HG03469 (cell line): ENCODE measurements around the gene SLX9.
"Not testable (repeated sequence)": the region's sequence is repeated elsewhere in the genome, so short reads cannot be mapped to it uniquely, and the experiment has no call there.

Experiments
- ATAC-seq: cut with Tn5 transposase; IDR thresholded peaks from one replicate; pipeline ENCODE4 v1.9.1; 2021; ENCODE audit warnings: mild to moderate bottlenecking, moderate library complexity, moderate number of reproducible peaks; ENCODE audit not compliant: unreplicated experiment

The SLX9 gene

DNA sequence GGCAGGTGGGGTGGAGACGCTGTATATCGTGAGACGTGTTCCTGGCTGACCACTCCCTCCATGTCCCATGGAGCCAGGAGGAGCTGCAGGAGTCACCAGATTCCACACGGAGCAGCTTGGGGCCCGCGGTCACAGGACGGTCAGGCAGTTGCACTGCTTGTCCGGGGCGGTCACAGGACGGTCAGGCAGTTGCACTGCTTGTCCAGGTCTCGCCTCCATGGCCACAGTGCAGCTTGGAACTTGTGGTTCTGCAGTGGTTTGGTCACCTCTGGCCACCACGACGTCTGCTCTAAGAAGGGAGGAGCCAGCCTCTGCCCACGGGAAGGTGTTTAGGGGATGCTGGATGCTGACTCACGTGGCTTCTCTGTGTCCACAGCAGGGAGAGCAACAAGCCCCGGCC is 33.0 kb downstream of the SLX9 start:
- ATAC-seq: no peak

DNA sequence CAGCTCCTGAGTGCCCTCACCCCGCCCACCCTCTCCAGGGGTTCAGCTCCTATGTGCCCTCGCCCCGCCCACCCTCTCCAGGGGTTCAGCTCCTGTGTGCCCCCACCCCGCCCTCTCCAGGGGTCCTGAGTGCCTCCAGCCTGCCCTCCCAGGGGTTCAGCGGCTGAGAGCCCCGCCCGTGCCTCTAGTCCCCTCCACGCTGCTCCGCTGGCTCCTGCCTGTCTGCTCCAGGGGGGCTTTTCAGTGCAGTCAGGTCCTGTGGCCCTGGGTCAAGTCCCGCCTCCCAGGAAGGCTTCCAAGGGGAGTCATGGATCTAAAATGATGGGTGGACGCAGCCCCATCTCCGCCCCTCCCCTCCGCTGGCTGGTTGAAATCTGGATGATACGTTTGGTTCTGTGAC is 33.8 kb downstream of the SLX9 start:
- ATAC-seq: no peak

DNA sequence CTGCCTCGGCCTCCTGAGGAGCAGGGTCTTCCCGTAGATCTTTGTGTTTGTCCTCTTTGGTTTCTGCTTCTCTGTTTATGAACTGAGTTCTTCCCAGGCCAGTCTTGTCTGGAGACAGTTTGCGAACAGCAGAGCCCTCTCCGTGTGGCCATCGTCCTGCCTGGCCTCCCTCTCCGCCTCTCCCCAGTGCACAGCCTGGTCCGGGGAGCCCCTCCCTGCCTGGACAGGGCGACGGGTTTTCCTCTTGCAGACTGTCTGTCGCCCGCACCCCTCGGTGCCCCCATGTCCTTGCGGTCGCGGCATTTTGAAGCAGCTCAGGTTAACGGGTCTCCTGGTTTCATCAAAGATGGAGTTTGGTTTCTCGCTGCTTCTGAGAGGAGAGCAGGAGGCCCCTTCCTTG is 34.8 kb downstream of the SLX9 start:
- no peak for ATAC-seq

DNA sequence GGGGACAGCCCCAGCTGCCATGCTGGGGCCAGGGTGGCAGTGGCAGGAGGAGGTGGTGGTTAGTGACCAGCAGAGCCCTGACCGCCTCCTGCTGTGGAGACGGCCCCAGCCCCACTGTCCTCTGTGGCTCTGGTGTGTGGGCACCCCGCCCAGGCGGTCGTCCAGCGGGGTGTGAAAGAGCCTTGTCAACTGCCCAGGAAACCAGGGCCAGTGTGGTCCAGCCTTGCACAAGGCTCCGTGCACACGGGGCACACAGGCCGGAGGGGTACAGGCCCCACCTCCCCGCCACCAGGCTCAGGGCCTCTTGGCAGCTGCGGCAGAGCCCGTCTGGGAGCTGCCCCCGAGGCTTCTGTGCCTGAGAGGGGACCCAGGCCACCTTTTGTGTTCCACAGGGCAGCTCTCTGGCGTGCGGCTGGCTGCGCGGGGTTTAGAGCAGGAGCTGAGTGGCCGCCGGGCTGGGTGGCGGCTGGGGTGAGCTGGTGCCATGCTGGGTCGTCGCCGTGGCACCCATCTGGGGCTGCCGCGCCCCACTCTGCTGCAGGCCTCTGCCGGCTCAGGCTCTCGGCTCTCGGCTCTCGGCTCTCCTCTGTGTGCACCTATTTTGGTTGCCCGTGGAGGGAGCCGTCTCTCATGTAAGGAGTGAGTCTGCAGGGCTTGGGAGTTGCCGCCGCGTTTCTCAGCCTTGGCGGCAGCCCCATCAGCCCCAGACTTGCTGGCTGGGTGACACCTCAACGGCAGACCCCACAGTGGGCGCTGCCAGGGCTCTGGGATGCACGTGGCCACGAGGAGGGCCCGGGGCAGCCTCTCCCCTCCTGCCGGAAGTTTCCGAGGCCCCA is 36.1 kb downstream of the SLX9 start:
- ATAC-seq: no peak

DNA sequence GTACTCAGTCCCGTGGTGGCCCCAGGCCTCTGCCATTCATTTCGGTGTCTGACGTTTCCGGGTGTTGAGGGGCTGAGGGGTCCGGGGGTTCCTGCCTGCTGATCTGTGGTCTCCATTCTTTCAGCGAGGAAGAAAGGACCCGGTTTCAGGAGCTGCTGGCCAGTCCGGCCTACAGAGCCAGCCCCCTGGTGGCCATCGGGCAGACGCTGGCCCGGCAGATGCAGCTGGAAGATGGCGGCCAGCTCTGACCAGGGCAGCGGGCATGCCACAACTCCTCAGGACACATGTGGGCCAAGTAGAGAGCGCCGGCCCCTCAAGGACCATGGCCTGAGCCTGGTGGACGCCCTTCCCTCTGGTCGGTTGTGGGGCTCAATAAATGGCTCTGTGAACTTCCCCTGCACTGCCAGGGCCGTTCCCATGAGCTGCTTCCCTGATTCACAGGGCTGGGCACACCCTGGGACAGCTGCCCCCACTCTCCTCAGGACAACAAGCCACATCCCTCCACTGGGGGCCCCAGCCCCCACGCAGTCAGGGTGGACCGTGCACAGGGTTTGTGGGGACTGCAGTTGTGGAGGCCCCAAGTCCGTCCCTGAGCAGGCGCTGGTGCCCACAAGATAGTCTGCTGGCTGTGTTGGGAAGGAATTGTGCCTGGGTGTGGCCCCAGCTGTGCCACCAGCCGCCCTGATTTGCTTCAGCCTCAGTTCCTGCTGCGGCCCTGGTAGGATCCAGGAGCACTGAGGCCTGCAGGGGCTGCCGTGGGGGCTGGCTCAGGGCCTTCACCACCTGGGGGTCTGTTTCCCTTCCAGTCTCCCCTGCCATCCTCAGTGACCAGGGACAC is 36.9 kb downstream of the SLX9 start:
- ATAC-seq: not testable (repeated sequence)

DNA sequence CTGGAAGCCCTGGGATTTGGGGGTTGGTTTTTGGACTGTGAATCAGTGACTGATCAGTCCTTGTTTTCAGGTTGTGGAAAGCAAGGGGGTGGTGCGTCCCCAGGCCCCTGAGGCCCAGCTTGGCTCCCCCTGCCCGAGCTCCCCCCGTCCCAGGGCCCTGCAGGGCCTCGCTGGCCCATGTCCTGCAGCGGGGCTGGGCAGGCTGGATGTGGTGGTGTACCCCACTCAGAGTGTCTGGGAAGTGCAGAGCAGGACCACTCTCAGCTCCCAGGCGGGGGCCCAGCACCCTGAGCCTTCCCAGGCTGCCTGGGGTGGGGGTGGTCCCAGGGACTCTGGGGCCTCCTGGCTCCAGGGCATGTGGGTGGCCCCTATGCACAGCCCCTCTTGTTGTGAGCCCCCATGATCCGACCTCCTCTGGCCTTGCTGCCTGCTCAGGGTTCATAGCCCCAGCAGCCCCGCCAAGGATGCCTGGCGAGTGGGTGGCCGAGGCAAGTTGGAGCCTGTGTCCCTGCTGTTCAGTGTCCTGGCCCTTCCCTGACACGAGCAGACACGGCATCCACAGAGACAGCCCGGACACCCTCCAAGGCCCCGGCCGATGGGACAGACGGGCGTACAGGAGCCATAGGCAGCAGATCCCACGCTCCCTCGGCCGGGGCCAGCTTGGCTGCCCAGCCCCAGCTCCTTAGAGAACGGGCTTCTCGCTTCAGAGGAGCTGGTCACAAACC is 37.9 kb downstream of the SLX9 start:
- ATAC-seq: no peak

DNA sequence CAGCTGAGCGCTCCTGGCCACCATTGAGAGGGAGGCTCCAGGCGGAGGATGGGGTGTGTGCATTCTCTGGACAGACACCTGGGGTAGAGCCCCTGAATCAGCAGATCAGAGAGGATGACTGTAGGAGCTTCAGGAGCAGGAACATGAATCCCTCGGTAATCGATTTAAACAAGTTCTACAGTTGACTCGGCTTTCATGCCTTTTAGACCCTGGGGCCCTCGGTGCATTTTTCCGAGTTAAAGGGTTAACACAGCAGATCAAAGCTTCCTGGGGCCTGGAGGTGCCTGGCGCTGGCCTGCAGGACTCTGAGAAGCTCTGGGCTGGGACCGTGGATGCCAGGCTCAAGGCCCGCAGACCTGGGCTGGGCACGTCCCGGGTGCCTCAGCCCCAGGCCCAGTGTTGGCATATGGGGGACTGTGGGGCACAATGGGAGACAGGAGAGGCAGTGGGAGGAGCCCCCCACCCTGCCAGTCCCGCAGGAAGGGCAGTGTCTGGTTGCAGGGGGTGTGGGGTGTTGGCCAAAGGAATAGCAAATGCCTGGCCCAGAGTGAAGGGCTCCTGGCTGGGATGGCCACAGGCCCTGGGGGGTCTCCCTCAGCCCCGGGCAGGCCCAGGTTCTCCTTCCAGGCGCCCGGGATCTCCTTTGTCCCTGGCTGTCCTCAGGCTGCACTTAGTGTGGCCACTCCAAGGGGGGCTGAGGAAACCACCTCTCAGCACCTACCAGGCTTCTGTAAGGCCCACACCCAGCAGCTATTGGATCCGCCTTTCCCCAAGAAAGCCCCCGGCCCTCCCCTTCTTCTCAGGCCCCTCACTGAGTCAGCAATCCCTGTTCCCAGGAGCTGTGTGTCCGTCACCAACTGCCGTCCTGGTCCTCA is 40.1 kb downstream of the SLX9 start:
- no peak for ATAC-seq

DNA sequence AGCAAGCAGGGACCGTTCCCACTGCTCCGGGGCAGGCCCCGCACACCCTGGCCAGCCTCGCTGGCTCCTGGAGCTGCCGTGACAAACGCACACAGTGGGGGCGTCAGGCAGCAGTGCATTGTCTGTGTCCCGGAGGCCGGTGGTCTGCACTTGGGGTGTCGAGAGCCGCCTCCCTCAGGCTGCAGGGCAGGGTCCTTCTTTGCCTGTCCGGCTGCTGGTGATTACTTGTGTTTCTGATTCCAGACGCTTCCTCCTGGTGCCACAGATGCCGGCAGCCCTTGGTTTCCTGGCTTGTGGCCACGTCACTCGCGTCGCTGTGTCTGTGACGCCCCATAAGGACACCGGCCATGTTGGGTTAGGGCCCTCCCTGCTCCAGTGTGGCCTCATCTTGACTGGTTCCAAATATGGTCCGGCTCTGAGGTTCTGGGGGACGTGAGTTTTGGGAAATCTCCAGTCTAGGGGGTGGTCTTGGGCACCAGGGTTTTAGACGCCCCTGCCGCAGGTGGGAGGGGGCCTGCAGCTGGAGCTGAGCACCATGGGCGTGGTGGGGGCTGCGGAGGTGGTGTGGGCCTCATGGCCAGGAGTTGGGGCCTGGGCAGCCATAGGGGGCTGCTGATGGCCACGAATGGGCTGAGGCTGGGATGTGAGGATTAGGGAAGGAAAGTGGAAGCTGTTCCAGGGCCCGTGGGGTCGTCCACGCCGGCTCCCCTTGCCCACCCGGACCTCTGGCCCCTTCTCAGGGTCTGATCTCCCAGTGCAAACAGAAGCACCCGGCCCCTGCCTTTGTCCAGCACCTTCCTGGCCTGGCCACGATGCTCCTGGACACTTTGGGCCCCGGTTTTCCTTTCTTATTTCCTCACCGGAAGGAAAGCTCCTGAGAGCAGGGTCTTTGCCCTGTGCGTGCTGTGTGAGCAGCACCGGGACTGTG is 41.0 kb downstream of the SLX9 start:
- ATAC-seq: no peak

DNA sequence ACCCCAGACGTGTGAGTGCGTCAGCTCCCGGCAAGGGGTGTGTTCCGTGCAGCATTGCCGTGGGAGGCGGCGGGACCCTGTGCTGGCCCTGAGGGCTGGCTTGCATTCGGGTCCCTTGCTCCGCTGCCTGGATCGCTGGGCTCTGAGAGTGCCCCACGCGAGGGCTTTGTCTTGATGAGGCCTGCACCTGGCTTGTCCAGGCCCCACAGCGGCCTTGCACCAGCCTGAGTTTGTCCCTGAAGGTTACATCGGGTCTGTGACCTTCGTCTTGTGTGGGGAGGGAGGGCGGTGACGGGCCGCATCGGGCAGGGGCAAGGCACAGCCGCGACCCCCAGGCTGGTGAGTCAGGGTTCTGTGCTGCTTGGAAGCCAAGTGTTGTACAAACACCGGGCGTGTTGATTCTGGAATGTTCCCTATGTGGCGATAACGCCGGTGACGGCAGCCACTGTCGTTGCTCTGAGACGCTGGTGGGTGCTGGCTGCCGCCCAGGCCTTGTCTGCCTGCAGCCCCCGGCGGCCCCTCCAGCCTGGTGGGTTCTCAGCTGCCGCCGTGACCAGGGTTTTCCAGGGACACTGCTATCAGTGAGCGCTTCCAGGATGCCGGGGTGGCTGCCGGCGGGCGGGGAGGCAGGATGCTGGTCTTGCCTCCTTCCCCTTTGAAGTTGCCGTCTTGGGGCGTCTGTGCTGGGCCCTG is 42.9 kb downstream of the SLX9 start:
- no peak for ATAC-seq

DNA sequence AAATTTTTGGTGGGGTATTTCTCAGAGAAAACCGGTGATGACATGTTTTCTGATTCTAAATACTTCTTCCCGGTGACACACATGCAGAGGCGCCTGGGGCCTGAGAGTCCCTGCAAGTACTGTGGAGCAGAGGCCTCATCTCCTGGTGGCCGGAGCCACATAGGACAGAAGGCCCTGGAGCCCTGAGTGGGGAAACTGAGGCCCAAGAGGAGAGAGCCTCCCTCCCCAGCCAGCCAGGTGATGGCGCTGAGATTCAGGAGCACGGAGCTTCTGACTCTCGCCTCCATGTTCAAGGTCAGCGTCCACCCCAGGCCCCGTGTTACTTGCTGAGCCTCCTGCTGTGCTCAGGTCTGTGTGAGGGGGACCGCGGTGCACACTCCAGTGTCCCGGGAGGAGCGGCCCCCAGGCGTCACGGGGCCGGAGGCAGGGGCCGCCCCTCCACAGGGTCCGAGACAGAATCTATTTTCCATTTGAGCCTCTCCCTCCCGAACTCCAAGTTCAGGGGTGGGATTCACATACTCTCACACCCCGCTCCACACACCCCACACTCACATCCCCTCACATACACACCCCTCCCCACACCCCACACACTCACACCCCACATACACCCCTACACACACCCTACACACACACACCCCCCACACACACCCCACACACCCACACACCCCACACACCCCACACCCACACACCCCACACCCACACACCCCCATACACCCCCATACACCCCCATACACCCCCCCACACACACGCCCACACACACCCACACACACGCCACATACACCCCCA is 43.8 kb downstream of the SLX9 start:
- no peak for ATAC-seq

DNA sequence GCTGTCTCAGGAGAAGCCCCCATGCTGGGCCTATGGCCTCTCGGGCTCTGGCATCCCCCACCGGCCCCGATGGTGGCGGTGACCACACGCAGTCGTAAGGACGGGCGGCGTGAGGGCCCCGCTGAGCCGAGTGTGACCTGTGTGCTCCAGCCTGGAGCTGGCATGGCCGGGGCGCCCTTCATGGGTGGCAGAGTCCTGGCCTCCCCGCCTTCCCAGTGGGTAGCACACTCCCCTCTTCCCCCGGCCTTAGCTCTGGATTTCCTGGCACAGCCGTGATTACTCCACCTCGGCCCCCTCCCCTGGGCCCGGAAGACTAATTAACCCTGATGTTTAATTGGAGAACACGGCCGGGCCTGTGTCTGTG is 44.6 kb downstream of the SLX9 start:
- ATAC-seq: no peak

DNA sequence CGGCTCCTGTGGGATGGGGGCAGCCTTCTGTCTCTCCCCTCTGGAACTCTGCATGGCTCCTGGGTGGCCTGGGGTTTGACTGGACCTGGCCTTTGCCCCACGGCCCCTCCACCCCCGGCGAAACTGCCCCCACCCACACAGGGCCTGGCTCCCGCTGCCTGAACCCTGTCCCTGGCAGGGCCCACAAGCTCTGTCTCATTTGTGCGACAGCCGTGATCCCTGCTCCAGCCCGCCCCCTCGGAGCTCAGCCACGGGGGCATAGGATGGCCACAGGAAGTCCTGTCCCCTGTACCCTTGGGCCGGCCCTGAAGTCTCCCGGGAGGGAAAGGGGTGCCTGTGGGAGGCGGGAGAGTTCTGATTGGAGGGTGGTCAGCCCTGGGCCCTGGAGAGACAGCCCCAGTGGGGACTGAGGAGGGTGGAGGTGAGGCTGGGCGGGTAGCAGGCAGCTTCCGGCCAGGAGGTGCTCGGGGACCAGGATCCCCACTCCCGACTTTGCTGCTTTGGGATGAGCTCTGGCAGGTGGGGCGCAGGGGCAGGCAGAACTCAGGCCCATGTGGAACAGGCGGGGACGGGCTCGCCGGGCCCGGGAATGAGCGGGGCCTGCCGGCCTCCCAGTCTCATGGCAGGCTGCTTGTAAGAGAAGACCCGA is 45.1 kb downstream of the SLX9 start:
- ATAC-seq: no peak

DNA sequence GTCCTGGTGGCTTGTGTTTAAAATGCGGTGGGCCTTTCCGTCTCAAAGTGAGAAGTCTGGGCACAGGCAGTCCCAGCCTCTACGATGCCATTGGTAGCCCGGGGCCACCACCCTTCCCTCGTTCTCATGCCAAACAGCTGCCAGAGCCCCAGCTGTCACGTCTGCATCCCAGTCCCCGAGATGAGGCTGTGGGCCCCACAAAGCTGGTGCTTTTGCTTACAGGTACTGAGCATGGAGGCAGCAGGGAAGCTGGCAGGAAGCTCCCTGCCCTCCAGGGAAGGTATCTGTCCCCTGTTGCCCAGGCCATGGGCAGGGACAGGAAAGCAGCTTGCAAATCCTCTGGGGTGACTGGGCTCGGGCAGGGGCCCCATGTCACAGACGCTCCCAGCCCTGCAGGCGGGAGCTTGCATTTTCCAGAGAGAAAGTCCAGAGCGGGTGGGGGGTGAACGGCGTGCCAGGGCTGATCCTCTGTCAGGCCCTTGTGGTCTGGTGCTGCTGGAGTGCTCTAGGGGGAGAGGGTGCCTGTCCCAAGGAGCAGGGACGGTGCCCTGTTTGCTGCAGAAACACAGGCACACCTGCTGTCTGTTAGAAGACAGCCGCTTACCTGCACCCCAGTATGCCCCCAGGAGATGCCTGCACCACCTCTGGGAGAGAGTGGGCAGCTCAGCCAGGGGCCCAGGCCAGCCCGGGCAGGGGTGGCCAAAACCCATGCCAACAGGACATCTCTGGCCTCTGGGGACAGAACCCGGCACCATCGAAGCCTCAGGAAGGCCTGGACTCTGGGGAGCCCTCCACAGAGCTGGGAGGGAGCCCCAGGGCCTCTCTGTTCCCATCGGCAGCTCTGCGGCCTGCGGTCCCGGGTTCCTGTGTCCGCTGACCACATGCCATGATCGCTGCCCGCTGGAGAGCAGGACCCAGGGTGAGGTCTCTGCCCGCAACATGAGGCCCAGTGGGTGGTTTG is 45.9 kb downstream of the SLX9 start:
- ATAC-seq: no peak

DNA sequence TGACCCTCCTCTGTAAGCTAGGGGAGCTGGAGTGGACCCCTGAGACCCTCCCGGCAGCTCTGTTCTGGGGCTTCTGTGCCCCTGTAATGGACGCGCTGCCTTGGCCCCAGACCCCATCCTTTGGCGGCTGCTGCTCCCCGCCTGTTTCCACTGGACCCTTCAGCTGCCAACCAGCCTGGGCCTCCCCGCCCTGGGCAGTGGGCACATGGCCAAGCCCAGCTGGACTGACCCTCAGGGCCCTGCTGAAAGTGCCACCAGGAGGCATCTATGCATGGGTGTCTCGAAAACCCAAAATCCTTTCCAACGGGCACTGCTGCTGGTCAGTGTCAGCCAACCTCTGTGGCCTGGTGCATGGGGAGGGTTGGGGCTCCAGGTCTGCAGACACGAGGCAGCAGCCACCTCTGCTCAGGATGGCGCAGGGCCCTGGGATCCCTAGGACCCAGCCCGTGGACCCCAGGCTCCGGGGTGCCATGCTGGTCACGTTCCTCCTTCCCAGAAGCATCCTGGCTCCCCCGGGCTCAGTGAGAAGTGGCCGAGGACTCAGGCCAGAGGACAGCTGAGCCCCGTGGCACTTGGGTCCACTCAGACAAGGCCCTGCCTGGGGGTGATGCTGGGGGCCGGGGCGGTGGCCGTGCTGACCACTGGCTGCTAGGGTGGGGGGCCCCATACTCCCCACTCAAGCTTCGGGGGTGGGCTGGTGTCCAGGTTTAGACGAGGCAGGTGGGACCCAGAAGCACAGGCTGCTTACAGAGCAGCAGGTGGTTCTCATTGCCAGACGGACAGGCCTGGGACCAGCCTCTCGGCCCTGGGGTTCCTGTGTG is 46.9 kb downstream of the SLX9 start:
- ATAC-seq: no peak

DNA sequence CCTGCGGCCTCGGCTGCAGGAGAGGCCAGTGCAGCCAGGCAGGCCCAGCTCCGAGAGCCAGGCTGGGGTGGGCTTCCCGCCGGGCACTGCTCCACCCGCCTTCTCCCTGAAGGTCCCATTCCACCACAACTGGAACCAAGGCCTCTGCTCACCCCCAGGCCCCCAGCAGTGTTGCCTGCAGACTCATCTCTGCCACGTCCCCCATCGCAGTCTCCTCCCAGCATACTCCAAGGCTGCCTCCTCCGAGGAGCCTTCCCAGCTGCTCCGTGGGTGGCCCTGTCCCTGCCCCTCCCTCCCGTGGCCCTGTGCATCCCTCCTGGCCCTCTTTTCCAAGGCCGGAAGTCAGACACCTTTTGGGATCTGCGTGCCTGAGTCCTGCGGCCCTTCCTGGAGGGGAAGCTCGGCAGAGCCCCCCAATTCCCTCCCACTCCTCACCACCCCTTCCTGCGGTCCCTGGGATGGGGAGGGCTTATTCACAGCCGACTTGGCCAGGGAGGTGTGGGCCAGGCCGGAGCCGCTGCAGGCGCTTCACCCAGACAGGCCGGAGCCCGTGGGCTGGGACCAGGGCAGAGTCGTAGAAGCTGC is 47.6 kb downstream of the SLX9 start:
- no peak for ATAC-seq
